ENCODE measurements around the gene SLC26A8.
"Not testable (repeated sequence)": the region's sequence is repeated elsewhere in the genome, so short reads cannot be mapped to it uniquely, and the experiment has no call there.

The SLC26A8 gene

GRCh38 chr6:35936681-35937359, 87.6 kb downstream of the SLC26A8 start:
- DNase-seq: no peak

DNA sequence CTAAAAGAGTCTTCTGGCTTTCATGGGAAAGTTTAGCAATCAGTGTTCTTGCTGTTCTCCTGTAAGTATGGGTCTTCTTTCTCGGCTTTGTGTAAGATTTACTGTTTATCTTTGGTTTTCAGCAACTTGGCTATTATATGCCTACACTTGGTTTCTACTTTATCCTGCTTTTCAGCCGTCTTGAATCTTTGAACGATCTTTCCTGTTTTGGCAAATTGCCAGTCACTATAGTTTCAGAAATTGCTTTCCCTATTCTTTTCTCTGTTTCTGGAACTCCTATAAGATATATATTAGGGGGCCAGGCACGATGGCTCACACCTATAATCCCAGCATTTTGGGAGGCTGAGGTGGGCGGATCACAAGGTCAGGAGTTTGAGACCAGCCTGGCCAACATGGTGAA, 89.0 kb downstream of the SLC26A8 start:
- DNase-seq: no peak

DNA sequence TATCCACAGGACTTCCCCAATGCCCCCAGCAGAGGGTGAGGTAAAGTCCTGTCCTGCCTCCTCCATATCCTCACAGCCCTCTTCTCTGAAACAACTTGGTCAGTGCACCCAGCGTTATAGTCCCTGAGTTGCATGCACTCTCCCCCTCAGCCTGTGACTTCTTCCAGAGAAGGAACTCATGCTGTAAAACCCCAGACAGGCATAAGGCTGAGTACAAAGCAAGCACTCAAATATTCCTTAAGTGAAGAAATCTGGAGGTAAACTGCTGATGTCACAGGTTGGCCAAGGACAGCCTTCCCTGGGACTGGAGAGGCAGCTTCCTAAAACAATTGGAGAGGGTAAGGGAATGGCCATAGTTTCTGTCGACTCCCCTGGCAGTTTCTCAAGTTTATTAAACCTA, 90.6 kb downstream of the SLC26A8 start:
- DNase-seq: no peak

DNA sequence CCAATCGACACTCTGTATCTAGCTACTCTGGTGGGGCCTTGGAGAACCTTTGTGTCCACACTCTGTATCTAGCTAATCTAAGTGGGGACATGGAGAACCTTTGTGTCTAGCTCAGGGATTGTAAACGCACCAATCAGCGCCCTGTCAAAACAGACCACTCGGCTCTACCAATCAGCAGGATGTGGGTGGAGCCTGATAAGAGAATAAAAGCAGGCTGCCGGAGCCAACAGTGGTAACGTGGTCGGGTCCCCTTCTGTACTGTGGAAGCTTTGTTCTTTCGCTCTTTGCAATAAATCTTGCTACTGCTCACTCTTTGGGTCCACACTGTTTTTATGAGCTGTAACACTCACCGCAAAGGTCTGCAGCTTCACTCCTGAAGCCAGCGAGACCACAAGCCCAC, 92.6 kb downstream of the SLC26A8 start:
- DNase-seq: not testable (repeated sequence)

- DNase-seq: no peak
These were observed 93.3 kb downstream of the SLC26A8 start for GRCh38 chr6:35931120-35931561.

DNA sequence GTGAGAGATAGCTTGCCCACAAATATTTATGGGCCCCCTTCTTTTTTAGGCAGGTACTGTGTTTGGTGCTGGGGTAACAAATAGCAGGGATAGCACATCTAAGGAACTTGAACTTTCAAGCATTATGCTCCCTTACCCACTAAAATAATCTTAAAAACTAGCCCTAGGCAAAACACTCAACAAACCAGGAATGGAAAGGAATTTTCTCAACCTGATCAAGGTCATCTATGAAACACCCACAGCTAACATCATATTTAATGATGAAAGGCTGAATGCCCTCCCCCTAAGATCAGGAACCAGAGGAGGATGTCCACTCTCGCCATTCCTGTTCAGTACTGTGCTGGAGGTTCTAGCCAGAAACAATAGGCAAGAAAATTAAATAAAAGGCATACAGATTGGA, 94.8 kb downstream of the SLC26A8 start:
- DNase-seq: no peak

DNA sequence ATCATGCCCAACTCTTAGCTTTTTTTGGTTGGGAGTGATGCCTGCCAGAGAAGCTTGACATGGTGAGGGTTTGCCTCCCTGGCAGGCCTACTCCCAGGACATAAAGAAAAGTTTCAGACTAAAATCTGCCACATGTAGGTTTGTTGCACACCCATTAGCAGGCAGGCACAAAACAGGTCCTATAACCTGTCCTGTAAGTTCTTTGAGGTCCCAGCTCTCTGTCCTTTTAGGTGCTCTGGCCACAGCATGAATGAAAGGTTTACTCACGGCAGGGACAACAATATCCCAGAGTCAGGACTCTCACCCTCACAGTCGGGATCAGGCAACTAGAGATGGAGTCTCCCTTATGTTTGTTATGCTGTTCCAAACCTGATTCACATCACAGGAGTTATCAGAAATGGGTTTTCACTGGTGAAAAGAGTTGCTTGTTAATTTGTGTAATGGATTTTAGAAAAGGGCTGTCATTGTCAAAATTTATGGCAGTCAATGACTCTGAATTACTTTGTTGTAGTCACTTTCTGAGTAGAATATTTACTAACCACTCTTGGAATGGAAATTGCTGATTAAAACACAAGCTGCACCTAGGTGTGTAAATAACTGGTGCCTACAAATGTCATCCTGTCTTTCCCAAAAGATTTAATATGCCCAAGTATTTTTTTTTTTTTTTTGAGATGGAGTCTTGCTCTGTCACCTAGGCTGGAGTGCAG, 97.8 kb downstream of the SLC26A8 start:
- no peak for DNase-seq

DNA sequence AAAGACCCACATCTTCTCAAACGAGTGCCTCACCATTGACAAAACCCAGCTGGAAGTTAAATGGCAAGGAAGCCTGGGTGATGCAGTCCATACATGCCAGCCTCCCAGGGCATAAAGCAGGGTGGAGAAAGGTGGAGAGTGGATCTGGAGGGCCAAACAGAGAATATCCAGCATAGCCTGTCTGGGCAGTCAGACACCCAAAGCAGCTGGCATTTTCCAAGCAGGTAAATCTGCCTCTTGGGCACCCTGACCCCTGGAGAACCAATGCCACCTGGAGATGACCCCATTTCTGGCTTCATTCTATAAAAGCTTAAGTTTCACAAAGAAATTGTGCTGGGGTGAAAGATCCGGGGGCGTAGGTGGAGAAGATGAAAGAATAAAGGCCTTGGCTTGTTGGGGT, 98.5 kb downstream of the SLC26A8 start:
- DNase-seq: no peak

GRCh38 chr6:35924146-35924545, 100.3 kb downstream of the SLC26A8 start:
- no peak for DNase-seq

DNA sequence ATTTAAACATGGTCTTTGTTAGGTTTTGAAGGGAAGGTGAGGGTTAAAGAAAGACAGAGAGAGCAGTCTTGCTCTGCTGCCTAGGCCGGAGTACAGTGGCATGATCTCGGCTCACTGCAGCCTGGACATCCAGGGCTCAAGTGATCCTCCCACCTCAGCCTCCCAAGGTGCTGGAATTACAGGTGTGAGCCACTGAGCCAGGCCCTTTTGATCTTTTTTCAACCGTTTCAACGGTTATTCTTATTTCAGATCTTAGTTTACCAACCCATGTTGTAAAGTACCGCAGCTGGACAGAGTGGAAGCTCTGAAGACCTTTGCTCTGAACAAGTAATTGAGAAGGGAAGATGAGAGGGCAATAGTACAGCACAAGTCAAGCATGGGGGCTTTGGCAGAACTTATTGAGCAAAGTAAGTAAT, 102.3 kb downstream of the SLC26A8 start:
- DNase-seq: no peak

DNA sequence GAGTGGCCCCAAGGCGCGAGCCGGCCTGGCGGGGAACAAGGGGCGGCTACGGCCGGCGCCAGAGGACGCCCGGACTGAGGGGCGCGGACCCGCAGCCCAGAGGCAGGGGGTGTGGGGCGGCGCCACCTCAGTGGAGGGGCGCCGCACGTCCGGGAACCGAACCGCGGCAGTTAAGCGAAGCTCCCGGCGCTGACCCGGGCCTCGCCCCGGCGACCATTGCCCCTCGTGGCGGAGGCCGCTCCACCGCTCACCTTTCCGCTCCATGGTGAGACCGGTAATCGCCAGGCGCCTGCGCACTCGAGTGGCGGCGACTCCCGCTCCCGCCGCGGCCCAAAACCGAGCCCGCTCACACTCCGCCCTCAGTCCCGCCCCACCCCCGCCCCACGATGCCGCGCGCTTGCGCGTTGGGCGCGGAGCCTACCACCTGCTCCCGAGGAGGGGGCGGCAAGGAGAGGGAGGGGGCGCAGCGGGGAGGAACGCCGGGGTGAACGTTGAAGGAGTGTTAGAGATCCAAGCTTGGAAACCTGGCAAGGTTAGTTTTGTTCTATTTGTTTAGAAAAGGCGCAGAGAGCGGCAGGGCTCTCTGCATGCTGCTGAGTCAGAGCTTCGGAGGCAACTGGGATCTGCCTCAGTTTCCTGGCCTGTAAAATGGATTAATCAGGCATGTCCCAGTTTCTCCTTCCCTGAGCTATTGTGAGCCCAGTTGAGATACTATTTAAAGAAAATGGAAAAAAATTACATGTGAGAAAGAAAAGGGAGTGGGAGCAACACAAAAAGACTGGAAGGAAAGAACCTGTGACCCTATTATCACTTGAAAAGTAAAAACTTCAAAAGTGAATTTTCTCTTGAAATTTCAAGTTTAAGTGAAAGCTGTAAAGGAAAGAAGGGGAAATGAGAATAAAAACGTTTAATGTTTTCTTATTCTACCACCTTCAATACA, 103.4 kb downstream of the SLC26A8 start, which contains the start of gene SRPK1:
Gene SRPK1, minus strand, starts transcription at position 306 of the 940 bp plus-strand sequence. Its CDS starts 42 bp downstream, at position 264.
- peak; percentile 93 for DNase-seq

GRCh38 chr6:35919827-35920751, 104.4 kb downstream of the SLC26A8 start:
- DNase-seq: peak; percentile 34

DNA sequence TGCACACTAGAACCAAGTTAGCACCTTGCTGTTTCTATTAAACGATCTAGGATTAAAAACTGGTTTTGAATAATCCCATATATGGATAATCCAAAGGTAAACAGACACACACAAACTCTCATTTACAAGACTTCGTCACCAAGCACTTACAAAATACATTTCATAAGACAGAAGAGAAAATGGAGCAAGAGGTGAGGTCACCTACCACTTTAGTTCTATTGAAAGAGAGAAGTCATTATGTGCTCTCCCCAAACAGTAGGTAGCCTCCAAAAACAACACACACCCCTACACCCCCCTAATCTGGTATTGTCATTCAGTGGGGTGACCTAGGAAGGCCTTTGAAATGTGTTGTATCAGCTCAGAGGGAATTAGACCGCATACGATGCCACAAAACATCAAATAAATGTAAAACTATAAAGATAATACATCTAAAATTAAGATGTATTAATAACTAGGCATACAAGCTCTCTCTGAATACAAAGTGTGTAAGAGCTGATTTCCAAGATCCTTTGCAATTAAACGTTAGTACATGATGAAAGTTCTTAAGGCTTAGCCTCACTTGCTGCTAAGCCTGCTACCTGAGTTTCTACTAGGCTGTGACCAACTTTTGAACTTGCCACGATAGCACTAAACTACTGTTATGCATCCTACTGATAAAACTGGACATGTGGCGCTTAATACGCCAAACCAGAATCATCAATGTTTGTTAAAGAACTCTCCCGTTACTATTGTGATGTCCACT, 105.2 kb downstream of the SLC26A8 start:
- DNase-seq: no peak

GRCh38 chr6:35916893-35917292, 107.5 kb downstream of the SLC26A8 start:
- DNase-seq: not testable (repeated sequence)

- no peak for DNase-seq
These were observed 108.4 kb downstream of the SLC26A8 start for GRCh38 chr6:35916056-35916455.

DNA sequence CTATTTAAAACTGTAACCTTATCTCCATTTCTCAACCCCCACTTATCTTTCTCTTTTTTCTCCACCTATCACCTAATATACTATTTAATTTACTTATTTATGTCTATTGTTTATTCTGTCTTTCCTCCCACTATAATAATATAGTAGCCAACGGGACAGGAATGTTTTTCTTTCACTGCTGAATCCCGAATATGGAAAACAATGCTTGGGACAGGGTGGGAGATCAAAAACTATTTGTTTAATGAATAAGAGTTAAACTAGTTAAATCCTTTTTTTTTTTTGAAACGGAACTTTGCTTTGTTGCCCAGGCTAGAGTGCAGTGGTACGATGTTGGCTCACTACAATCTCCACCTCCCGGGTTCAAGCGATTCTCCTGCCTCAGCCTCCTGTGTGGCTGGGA, 109.9 kb downstream of the SLC26A8 start:
- DNase-seq: no peak

DNA sequence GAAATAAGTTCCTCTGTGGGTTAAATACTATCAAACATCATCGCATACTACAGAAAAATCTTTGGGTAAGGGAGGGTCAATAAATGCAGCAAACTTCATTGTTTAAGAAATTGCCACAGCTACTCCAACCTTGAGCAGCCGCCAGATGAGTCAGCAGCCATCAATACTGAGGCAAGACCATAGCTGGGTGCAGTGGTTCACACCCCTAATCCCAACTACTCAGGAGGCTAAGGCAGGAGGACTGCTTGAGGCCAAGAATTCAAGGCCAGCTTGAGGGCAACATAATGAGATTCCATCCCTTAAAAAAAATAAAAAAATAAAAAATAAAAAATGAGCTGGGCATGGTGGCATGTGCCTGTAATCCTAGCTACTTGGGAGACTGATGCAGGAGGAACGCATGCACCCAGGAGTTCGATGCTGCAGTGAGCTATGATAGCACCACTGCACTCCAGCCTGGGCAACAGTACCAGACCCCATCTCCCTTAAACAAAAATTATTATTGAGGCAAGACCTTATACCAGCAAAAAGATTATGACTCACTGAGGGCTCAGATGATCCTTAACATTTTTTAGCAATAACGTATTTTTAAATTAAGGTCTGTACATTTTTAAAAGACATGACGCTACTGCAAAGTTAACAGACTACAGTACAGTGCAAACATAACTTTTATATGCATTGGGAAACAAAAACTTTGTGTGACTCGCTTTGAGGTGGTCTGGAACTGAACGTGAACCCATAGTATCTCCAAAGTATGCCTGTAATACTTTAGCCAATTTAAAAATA, 112.4 kb downstream of the SLC26A8 start:
- no peak for DNase-seq

- DNase-seq: not testable (repeated sequence)
These were observed 114.9 kb downstream of the SLC26A8 start for GRCh38 chr6:35909571-35909970.

GRCh38 chr6:35908753-35909401, 115.6 kb downstream of the SLC26A8 start:
- DNase-seq: not testable (repeated sequence)

DNA sequence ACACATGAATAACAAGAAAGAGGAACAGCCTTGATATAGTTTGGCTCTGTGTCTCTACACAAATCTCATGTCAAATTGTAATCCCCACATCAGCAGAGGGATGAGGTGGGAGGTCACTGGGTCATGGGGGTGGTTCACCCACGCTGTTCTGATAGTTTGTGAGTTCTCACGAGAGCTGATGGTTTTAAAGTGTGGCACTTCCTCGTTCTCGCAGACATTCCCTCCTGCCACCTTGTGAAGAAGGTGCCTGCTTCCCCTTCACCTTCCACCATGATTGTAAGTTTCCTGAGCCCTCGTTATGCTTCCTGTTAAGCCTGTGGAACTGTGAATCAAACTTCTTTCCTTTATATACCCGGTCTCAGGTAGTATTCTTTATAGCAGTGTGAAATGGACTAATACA, 116.7 kb downstream of the SLC26A8 start:
- no peak for DNase-seq
